GM20000 (cell line): ENCODE results near the gene PPP1R13L.

Experiments
- DNase-seq: peaks from one replicate; pipeline ENCODE4 v3.0.0; 2012; ENCODE audit warnings: low spot score
- TF ChIP-seq, protein P1 (sequence below): IDR thresholded peaks from 2 replicates; pipeline ENCODE4 v1.5.1; 2012; ENCODE audit warnings: mild to moderate bottlenecking, control low read depth; ENCODE audit errors: extremely low read depth, missing control alignments

Gene PPP1R13L

DNA sequence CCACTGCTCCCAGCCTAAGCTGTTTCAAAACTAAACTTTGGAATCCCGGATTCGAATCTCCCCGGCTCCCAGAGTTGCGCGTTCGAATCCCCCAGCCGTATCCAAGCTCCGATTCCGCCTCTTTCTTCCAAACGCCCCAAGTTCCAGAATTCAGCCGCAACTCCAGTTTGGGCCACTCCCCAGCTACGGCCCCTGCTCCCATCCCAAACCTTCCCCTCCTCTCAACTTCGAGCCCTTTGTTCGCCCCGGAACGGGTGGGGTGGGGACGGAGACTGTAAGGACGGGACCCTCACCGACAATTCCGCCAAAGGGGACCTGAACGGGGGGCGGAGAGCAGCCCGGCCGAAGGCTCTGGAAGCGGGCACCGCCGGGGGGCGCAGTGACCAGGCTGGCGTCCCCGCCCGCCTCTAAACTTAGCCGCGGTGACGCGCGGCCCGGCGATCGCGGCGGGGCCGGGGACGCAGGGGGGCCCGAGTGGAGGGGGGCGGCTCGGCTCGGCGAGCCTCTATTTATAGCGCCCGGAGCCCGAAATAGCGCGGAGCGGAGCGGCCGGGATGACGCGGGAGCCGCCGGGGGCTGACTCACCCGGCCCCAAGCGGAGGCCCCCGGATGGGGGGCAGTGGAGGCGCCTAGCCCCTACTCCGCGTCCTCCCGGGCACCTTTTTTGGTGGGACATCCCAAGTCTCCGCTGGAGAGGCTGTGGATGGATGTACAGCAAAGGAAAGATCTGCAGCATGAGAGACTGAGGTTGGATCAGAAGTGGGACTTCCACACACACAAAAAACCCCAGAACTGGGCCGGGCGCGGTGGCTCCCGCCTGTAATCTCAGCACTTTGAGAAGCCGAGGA is 23.7 kb upstream of the PPP1R13L start:
- TF ChIP-seq, protein P1, sequence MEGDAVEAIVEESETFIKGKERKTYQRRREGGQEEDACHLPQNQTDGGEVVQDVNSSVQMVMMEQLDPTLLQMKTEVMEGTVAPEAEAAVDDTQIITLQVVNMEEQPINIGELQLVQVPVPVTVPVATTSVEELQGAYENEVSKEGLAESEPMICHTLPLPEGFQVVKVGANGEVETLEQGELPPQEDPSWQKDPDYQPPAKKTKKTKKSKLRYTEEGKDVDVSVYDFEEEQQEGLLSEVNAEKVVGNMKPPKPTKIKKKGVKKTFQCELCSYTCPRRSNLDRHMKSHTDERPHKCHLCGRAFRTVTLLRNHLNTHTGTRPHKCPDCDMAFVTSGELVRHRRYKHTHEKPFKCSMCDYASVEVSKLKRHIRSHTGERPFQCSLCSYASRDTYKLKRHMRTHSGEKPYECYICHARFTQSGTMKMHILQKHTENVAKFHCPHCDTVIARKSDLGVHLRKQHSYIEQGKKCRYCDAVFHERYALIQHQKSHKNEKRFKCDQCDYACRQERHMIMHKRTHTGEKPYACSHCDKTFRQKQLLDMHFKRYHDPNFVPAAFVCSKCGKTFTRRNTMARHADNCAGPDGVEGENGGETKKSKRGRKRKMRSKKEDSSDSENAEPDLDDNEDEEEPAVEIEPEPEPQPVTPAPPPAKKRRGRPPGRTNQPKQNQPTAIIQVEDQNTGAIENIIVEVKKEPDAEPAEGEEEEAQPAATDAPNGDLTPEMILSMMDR: peak; percentile 39
- DNase-seq: peak; percentile 61

DNA sequence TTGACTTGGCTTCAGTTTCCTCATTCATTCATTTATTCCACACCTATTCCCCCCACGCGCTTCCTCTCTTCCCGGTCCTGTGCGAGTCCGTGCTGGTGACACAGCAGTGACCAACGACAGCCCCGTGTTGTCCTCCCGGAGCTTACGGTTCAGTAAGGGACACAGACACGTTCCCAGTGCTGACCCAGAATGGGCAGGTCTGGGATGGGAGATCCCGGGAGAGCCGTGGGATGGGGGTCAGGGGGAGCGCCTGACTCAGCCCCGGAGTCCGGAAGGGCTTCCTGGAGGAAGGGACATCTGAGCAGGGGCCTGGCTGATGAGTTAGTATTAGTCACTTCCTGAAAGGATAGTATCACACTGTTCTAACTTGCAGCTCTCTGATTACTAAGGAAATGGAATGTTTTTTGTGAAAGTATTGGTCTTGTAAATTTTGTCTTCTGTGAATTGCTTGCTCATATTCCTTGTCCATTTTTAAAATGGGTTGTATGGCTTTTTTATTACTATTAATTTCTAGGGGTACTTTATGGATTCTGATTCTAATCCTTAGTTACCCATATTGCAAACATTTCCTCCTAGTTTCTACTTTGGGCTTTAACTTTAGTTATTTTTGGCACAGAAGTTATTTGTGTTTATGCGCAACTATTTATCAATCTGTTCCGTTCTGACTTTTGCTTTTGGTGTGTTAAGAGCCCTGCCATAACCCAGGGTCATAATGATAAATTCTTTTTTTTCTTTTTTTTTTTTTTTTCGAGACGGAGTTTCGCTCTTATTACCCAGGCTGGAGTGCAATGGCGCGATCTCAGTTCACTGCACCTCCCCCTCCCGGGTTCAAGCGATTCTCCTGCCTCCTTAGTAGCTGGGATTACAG is 19.6 kb upstream of the PPP1R13L start:
- TF ChIP-seq, protein P1: no peak
- DNase-seq: peak; percentile 47

DNA sequence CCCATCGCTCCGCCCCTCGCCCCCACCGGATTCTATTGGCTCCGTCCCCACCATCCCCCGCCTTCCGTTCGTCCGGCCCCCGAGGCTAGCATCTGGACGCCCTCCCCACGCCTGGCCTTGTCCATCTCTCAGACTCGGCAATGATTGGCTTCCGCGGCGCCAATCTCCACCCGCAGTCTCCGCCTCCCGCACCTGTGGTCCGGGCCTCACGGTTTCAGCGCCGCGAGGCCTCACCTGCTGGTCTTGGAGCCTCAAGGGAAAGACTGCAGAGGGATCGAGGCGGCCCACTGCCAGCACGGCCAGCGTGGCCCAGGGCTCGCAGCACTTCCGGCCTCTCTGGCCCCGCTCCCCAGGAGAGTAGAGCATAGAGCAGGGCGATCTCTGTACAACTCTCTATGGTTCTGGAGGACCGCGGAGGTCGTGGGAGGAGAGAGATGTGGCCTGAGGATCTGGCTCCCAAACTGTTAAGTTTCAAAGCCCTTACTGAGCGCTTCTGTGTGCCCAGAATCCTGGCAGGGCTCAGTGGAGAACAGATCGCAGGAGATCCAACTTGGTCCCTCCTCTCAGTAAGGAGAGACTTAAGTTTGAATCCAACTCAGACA is 18.8 kb upstream of the PPP1R13L start, which contains the start of gene ERCC1:
Gene ERCC1 (minus strand): TSS at position 329 of the 602 bp plus-strand sequence. CDS start 543 bp downstream, outside the sequence.
- DNase-seq: peak; percentile 97
- TF ChIP-seq, protein P1: no peak

DNA sequence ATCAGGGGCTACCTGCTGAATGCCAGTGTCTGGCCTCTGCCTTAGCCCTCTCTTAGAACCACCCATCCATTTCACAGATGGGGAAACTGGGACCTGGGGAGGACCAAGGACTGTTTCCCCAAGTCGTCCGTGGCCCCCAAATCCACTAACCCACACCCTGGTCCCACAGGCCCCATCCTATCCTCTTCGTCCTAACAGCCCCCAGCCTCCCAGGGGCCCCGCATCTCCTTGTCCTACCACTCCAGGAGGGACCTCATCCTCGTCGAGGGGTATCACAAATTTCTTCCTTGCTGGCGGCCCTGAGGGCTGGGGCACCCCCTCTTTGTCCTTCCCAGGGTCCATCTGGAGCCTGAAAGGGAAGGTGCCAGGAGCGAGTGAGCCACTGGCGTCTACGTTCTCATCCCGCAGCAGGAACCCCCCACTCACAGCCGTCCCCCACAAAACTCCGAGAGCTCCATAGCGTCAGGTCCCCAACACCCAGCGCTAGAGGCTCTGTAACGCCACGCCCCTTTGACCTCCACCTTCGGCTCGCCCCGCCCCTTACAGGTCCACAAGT is 18.2 kb upstream of the PPP1R13L start:
- TF ChIP-seq, protein P1: no peak
- DNase-seq: no peak

DNA sequence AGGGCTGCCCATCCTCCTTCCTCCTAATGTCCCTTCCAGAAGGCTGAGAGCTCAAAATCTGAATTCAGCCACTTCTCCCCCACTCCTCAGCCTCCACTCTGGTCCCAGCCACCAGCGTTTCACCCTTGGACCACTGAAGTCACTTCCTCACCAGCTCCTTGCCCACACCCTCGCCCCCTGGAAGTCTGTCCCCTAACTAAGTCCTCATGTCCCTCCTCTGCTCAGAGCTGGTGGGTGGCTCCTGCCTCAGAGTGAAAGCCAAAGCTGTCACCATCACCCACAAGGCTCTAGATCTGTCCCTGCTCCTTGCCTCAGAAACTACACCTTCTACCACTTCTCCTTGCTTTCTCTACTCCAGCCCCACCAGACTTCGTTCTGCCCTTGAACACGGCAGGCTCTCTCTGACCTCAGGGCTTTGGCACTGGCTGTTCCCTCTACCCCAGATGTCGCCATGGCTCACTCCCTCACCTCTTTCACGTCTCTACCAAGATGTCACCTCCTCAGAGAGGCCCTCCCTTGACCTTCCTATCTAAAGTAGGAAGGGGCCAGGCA is 17.2 kb upstream of the PPP1R13L start:
- TF ChIP-seq, protein P1: no peak
- DNase-seq: no peak

DNA sequence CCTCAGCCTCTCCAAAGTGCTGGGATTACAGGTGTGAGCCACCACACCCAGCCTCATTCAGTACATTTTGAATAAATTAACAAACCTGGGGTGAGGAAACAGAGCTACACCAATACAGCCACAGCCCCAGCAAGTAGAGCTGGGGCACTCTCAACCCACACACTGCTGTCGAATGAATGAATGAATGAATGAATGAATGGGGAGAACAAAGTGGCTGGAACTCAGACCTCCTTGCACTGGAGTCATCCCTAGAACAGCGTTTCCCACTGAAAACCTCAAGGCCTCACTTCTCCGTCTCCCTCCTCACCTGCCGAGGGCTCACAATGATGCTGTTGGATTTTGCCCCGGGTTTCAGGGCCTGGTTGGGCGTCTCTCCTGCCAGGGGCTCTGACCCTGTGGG is 16.0 kb upstream of the PPP1R13L start:
- TF ChIP-seq, protein P1: no peak
- no peak for DNase-seq
